ENCODE data around the gene CRY2. TPM values are rescaled to one million over a fixed set of nuclear protein-coding genes. Genes with fewer than 3 reads are reported as not detected.

CRY2 gene
- total RNA-seq, 6 donors from 2014 or later, result 51.1 to 103 (median 63.2) TPM

GRCh38 chr11:45848654-45849081 is 1.4 kb downstream of the CRY2 start:
- 53 to 60% methylated on average over 8 of the region's 8 CpGs for WGBS, 2 donors
- peaks cover 0 to 4% (median 0%) of the 10 kb centered on the region in 4 donors for H3K36me3 ChIP-seq

GRCh38 chr11:45850446-45850845 is 3.2 kb downstream of the CRY2 start:
- WGBS, 2 donors, result 58 to 74% methylated on average over 2 of the region's 2 CpGs
- H3K9me3 ChIP-seq, result no peaks in the 10 kb centered on the region
- peaks cover 0 to 12% (median 0%) of the 10 kb centered on the region in 4 donors for H3K36me3 ChIP-seq
- no peak for DNase-seq
- TF ChIP-seq POLR2A (IDR thresholded peaks at IDR 0.05) (no peak), POLR2AphosphoS5 (IDR thresholded peaks at IDR 0.05) (no peak), CTCF (IDR thresholded peaks at IDR 0.05) (no peak), EP300 (IDR thresholded peaks at IDR 0.05) (no peak)
- no peak overlapping the region for H3K27ac ChIP-seq
- no peaks in the 10 kb centered on the region for H3K27me3 ChIP-seq
- H3K4me3 ChIP-seq, result no peak overlapping the region
- ATAC-seq (ENCODE audit: low FRiP score in 2 of 2), result no peak
- peaks cover 50 to 80% (median 65%) of the 10 kb centered on the region in 4 donors for H3K4me1 ChIP-seq

More at GRCh38 chr11:45848654-45849081, 1.4 kb downstream of the CRY2 start:
- DNase-seq (peak in 1 of 2 donors; percentile 67), ATAC-seq (ENCODE audit: low FRiP score in 2 of 2) (peak in 1 of 2 donors; percentile 45)
- TF ChIP-seq EP300 (IDR thresholded peaks at IDR 0.05) (peak in 2 of 4 donors; percentile 38 to 65), CTCF (IDR thresholded peaks at IDR 0.05) (no peak), POLR2AphosphoS5 (IDR thresholded peaks at IDR 0.05) (peak in 1 of 2 donors; percentile 45), POLR2A (IDR thresholded peaks at IDR 0.05) (peak in 1 of 4 donors; percentile 21)
- Histone ChIP-seq H3K9me3 (no peaks in the 10 kb centered on the region), H3K4me1 (peaks cover 51 to 65% (median 57%) of the 10 kb centered on the region in 4 donors), H3K27me3 (no peaks in the 10 kb centered on the region), H3K27ac (peak overlapping the region; percentile 94 to 99 (median 97)), H3K4me3 (peak overlapping the region in 3 of 4 donors; percentile 87 to 91 (median 91))

DNA sequence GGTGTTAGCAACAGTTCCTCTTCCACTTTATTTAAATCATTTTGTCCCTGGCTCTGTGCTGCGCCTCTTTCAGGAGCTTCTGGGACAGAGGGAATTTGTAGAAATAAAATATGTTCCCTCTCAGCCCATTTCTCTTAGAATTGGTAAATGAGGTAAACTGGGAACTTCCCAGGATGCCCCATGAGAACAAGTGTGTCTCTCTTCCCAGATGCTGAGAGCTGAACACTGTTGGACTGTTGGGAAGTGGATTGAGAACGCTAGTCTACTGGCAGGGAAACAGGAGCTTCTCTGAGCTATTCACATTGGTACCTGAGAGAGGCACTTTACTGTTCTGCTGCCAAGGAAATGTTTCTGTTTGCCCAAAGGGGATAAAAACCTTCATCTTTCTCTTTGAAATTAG is 4.0 kb downstream of the CRY2 start:
- Histone ChIP-seq H3K27me3 (no peaks in the 10 kb centered on the region), H3K27ac (no peak overlapping the region), H3K36me3 (peaks cover 0 to 17% (median 1%) of the 10 kb centered on the region in 4 donors), H3K9me3 (no peaks in the 10 kb centered on the region), H3K4me1 (peaks cover 50 to 87% (median 68%) of the 10 kb centered on the region in 4 donors), H3K4me3 (no peak overlapping the region)
- 78 to 87% methylated on average over 2 of the region's 2 CpGs for WGBS, 2 donors
- no peak for DNase-seq
- TF ChIP-seq EP300 (IDR thresholded peaks at IDR 0.05) (no peak), POLR2AphosphoS5 (IDR thresholded peaks at IDR 0.05) (no peak), CTCF (IDR thresholded peaks at IDR 0.05) (no peak), POLR2A (IDR thresholded peaks at IDR 0.05) (no peak)
- ATAC-seq (ENCODE audit: low FRiP score in 2 of 2), result no peak

- Histone ChIP-seq H3K27me3 (no peaks in the 10 kb centered on the region), H3K4me1 (peaks cover 52 to 89% (median 67%) of the 10 kb centered on the region in 4 donors), H3K36me3 (peaks cover 3 to 26% (median 6%) of the 10 kb centered on the region in 4 donors), H3K9me3 (no peaks in the 10 kb centered on the region), H3K27ac (peak overlapping the region in 2 of 4 donors; percentile 38 to 39), H3K4me3 (no peak overlapping the region)
- no peak for ATAC-seq (ENCODE audit: low FRiP score in 2 of 2)
- no peak for DNase-seq
- 47 to 69% methylated on average over 3 to 4 of the region's 4 CpGs for WGBS, 2 donors
- no peak for TF ChIP-seq CTCF (IDR thresholded peaks at IDR 0.05)
- no peak for TF ChIP-seq EP300 (IDR thresholded peaks at IDR 0.05)
- no peak for TF ChIP-seq POLR2A (IDR thresholded peaks at IDR 0.05)
- TF ChIP-seq POLR2AphosphoS5 (IDR thresholded peaks at IDR 0.05), result no peak
These were observed 4.9 kb downstream of the CRY2 start for GRCh38 chr11:45852018-45852711.
